Esophagus (tissue), 2 donors: ENCODE measurements around the gene G6PC1. TPM values are rescaled to one million over a fixed set of nuclear protein-coding genes. Genes with fewer than 3 reads are reported as not detected.
"Not testable (repeated sequence)": the region's sequence is repeated elsewhere in the genome, so short reads cannot be mapped to it uniquely, and the experiment has no call there.

Experiments
- H3K27ac ChIP-seq, 2 donors: one replicate each; pipeline ENCODE4 v1.5.1; 2013; ENCODE audit warnings: low read depth in 2 of 2, mild to moderate bottlenecking in 2 of 2, inconsistent platforms in 1 of 2, low read length in 1 of 2, moderate library complexity in 1 of 2
- H3K27me3 ChIP-seq, 2 donors: one replicate each; pipeline ENCODE4 v1.6.1; 2013; ENCODE audit warnings: low read length in 2 of 2, control low read depth in 1 of 2, mild to moderate bottlenecking in 1 of 2; ENCODE audit not compliant: insufficient read depth in 2 of 2, control insufficient read depth in 1 of 2
- H3K36me3 ChIP-seq, 2 donors: one replicate each; pipeline ENCODE4 v1.6.1; 2013; ENCODE audit warnings: low read length in 1 of 2; ENCODE audit not compliant: control insufficient read depth in 2 of 2, insufficient read depth in 2 of 2
- H3K4me1 ChIP-seq, 2 donors: one replicate each; pipeline ENCODE4 v1.6.1; 2013; ENCODE audit warnings: low read length in 1 of 2; ENCODE audit not compliant: control insufficient read depth in 2 of 2, insufficient read depth in 2 of 2
- H3K4me3 ChIP-seq, 2 donors: one replicate each; pipeline ENCODE4 v1.5.1; 2013; ENCODE audit warnings: low read length in 2 of 2, mild to moderate bottlenecking in 2 of 2, low read depth in 1 of 2, moderate library complexity in 1 of 2
- H3K9me3 ChIP-seq, 2 donors: one replicate each; pipeline ENCODE4 v1.6.1; 2013; ENCODE audit warnings: mild to moderate bottlenecking in 2 of 2, low read depth in 1 of 2, low read length in 1 of 2, moderate library complexity in 1 of 2; ENCODE audit not compliant: control insufficient read depth in 2 of 2, insufficient read depth in 1 of 2
- WGBS, 2 donors: extraction: QIAGEN DNeasy Blood & Tissue Kit; methylation state at CpG; one replicate each; pipeline ENCODE4 v1.1.7; 2013; 5-methylcytosine and 5-hydroxymethylcytosine counted together
- polyA plus RNA-seq, 2 donors: library from polyadenylated mRNA; stranded (reverse); fragments of 200-250 nt; gene quantifications; one replicate each; pipeline ENCODE4 v1.2.3, GENCODE V29; 2013
- donor health status: healthy with polysubstance abuse.
- donor health status: Bipolar disorder and iron deficiency.

G6PC1 gene
- polyA plus RNA-seq, 2 donors, result not detected

- WGBS, 2 donors, result 82 to 83% methylated on average over 7 of the region's 7 CpGs
- Histone ChIP-seq H3K4me3 (no peak overlapping the region), H3K36me3 (no peaks in the 10 kb centered on the region), H3K27ac (no peak overlapping the region), H3K27me3 (no peaks in the 10 kb centered on the region), H3K9me3 (no peaks in the 10 kb centered on the region), H3K4me1 (no peaks in the 10 kb centered on the region)
Observed at GRCh38 chr17:42883802-42884558, 16.6 kb upstream of the G6PC1 start.

GRCh38 chr17:42885806-42886205 lies 14.8 kb upstream of the G6PC1 start:
- H3K4me1 ChIP-seq, H3K27me3 ChIP-seq, H3K9me3 ChIP-seq, H3K27ac ChIP-seq, H3K4me3 ChIP-seq, H3K36me3 ChIP-seq: not testable (repeated sequence)
- 90 to 94% methylated on average over 3 of the region's 3 CpGs for WGBS, 2 donors

DNA sequence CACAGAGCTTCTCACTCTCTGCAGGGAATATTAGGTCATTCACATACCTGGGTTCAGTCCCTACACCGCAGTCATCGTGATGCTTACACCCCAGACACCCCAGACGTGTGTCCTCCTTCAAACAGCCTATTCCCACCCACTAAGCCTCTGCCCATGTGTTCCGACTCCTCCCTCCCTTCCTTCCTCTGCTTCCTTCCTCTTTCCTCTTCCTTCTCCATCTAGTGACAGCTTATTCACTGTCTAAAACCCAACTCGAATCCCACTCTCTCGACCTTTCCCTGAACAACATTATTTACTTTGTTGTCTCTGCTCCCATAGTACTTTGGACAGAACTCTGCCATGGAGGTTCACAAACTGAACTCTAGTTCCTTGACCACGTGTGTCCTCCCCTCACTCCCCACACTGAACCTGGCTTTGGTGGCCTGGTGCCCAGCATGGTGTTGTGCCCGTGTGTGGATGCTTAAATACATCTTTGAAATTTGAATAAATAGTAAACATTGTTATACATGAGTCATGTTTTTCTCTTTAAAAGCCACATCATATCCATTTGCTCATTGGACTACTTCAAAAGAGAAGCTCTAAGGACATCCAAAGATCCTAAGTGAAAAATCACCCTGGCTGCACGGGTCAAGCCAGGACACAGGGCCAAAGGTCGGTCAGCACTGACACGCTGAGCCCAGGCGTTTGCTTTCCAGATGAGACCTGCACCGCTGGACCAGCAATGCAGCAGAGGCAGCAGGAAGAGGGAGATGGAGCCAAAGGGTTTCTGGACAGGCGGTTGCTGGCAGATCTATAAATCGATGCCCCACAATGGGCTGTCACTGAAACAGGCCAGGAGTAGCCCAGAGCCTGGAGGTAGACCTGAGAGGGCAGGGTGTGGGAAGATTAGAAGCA lies 14.1 kb upstream of the G6PC1 start:
- no peaks in the 10 kb centered on the region for H3K27me3 ChIP-seq
- no peak overlapping the region for H3K27ac ChIP-seq
- no peak overlapping the region for H3K4me3 ChIP-seq
- no peaks in the 10 kb centered on the region for H3K4me1 ChIP-seq
- H3K9me3 ChIP-seq, result no peaks in the 10 kb centered on the region
- H3K36me3 ChIP-seq, result no peaks in the 10 kb centered on the region
- 51 to 56% methylated on average over 15 of the region's 15 CpGs for WGBS, 2 donors

GRCh38 chr17:42889809-42890208 lies 10.8 kb upstream of the G6PC1 start:
- Histone ChIP-seq H3K27me3 (no peaks in the 10 kb centered on the region), H3K4me3 (no peak overlapping the region), H3K36me3 (no peaks in the 10 kb centered on the region), H3K9me3 (no peaks in the 10 kb centered on the region), H3K4me1 (no peaks in the 10 kb centered on the region), H3K27ac (no peak overlapping the region)
- WGBS, 2 donors, result 88 to 92% methylated on average over 7 of the region's 7 CpGs

DNA sequence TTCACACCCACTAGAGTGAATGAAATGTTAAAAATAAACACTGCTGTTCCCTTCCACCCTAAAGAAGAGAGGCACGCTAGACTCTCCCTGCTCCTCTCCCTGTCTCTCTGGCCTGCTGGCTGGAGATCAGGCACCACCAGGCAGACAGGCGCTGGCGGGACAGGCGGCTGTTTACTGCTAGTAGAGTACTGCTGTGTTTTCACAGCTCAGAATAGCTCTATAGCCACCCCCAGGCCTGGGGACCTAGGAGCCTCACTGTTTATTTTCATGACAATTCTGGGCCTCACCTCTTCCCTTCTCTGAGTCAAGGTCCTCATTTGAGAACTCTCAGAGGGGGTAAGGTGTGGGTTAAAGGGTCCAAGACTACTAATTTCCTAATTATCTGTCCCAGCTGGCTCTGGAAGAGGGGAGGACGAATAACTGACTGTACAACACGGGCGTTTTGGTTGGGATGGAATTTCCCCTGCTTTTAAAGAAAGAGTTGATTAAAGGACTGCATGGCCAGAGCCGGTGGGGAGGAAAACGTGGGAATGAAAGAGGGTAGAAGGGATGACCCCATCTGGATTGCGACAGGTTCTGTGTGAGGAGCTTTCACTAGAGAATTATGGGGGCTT lies 9.0 kb upstream of the G6PC1 start:
- Histone ChIP-seq H3K9me3 (no peaks in the 10 kb centered on the region), H3K27me3 (no peaks in the 10 kb centered on the region), H3K27ac (peak overlapping the region; percentile 54 to 64), H3K4me1 (no peaks in the 10 kb centered on the region), H3K4me3 (no peak overlapping the region), H3K36me3 (no peaks in the 10 kb centered on the region)
- 52 to 56% methylated on average over 10 of the region's 10 CpGs for WGBS, 2 donors

GRCh38 chr17:42893359-42893758 lies 7.2 kb upstream of the G6PC1 start:
- Histone ChIP-seq H3K27me3 (no peaks in the 10 kb centered on the region), H3K4me1 (no peaks in the 10 kb centered on the region), H3K9me3 (no peaks in the 10 kb centered on the region), H3K27ac (no peak overlapping the region), H3K4me3 (no peak overlapping the region), H3K36me3 (no peaks in the 10 kb centered on the region)
- 45 to 55% methylated on average over 4 of the region's 4 CpGs for WGBS, 2 donors

DNA sequence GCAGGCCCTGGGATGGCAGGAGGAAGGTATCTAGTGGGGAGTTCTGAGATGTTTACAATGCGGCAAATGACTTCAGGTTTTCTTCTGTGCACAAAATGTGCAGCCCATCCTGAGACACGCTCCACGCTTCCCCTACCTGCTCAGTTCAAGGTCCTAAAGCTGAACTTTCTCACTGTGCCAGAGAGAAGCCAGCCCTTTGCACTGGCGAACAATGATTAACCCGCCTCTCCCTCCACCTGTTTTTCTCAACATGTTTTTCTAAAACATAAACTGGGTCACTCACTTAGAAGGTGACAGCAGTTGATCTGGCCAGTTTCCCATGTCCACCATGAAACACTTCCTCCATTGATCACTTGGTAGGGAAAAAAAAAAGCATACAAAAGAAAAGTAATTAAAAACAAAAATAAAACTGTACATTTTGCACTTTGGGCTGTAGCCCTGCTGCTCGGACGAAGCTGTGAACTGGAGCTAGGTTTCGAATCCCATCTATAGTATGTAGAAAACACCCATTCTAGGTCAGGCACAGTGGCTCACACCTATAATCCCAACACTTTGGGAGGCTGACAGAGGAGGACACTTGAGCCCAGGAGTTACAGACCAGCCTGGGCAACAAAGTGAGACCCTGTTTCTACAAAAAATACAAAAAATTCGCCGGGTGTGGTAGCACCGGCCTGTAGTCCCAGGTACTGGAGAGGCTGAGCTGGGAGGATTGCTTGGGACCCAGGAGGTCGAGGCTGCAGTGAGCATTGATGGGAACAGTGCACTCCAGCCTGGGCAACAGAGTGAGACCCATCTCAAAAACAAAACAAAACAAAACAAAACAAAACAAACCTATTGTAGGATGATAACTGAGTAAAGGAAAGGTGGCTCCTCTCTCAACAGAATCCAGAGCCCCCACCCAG lies 6.1 kb upstream of the G6PC1 start:
- Histone ChIP-seq H3K27ac (no peak overlapping the region), H3K9me3 (no peaks in the 10 kb centered on the region), H3K4me3 (no peak overlapping the region), H3K27me3 (no peaks in the 10 kb centered on the region), H3K36me3 (no peaks in the 10 kb centered on the region), H3K4me1 (no peaks in the 10 kb centered on the region)
- 68 to 82% methylated on average over 12 of the region's 12 CpGs for WGBS, 2 donors

- H3K27ac ChIP-seq, result no peak overlapping the region
- no peaks in the 10 kb centered on the region for H3K9me3 ChIP-seq
- no peak overlapping the region for H3K4me3 ChIP-seq
- no peaks in the 10 kb centered on the region for H3K27me3 ChIP-seq
- 14 to 20% methylated on average over 2 of the region's 2 CpGs for WGBS, 2 donors
- H3K36me3 ChIP-seq, result no peaks in the 10 kb centered on the region
- H3K4me1 ChIP-seq, result no peaks in the 10 kb centered on the region
Observed at GRCh38 chr17:42895185-42895555, 5.4 kb upstream of the G6PC1 start.
